Breast epithelium (tissue), 4 donors: ENCODE results near the gene CDH8. TPM values are rescaled to one million over a fixed set of nuclear protein-coding genes. Genes with fewer than 3 reads are reported as not detected.

Experiments used
- DNase-seq, 2 donors: peaks; one replicate each; pipeline ENCODE4 v3.0.0-alpha.2; 2019; ENCODE audit warnings: low spot score in 2 of 2
- H3K27ac ChIP-seq, 2 donors: fragments of 200-600 bp; sonication (generic) in 1 of 2; one replicate each; pipeline ENCODE4 v1.5.1; 2016 to 2019; ENCODE audit warnings: mild to moderate bottlenecking in 1 of 2
- H3K27me3 ChIP-seq, 2 donors: fragments of 200-600 bp; sonication (generic) in 1 of 2; one replicate each; pipeline versions ENCODE4 v1.5.1 to v1.6.0; 2017 to 2019; ENCODE audit warnings: control low read depth in 1 of 2, mild to moderate bottlenecking in 1 of 2
- H3K36me3 ChIP-seq: fragments of 200-600 bp; one replicate; pipeline ENCODE4 v1.5.1; 2019
- H3K4me1 ChIP-seq, 2 donors: fragments of 200-600 bp; sonication (generic); one replicate each; pipeline ENCODE4 v1.5.1; 2016 to 2019; ENCODE audit warnings: control low read depth in 1 of 2
- H3K4me3 ChIP-seq, 3 donors: fragments of 200-600 bp; sonication (generic); 1 replicate in 2 of 3; 2 replicates in 1 of 3; pipeline ENCODE4 v1.5.1; 2016 to 2019; ENCODE audit warnings: mild to moderate bottlenecking in 3 of 3, moderate library complexity in 2 of 3
- H3K9me3 ChIP-seq, 2 donors: fragments of 200-600 bp; sonication (generic) in 1 of 2; one replicate each; pipeline ENCODE4 v1.5.1; 2016 to 2019; ENCODE audit warnings: control low read depth in 1 of 2
- POLR2A ChIP-seq: fragments of 450-650 bp; IDR thresholded peaks from one replicate; pipeline ENCODE4 v1.6.1; 2016; ENCODE audit warnings: antibody characterized with exemption, mild to moderate bottlenecking, moderate library complexity
- POLR2AphosphoS5 ChIP-seq, 3 donors: sonication (generic); formaldehyde crosslinking; IDR thresholded peaks; one replicate each; pipeline ENCODE4 v1.6.1; 2017; ENCODE audit warnings: antibody characterized with exemption in 3 of 3
- intact Hi-C: fragments of 100-400 bp; cut with DNase I; formaldehyde crosslinking; loops from one replicate; pipeline ENCODE4 v1.15.1; 2023; ENCODE audit warnings: low total_unique reads
- total RNA-seq, 3 donors: library from RNA; depleted of rRNA; stranded (reverse); fragments of >200 nt; gene quantifications; one replicate each; pipeline ENCODE4 v1.1.0, GENCODE V29; 2016
- TF ChIP-seq, protein P1 (sequence below), 3 donors: fragments of 450-650 bp; IDR thresholded peaks; one replicate each; pipeline ENCODE4 v1.5.1; 2016 to 2017; ENCODE audit warnings: antibody characterized with exemption in 3 of 3, mild to moderate bottlenecking in 3 of 3, moderate library complexity in 3 of 3

The CDH8 gene
- total RNA-seq, 3 donors from 2014 or later: under 0.01 to 0.15 TPM; not detected in 1

DNA sequence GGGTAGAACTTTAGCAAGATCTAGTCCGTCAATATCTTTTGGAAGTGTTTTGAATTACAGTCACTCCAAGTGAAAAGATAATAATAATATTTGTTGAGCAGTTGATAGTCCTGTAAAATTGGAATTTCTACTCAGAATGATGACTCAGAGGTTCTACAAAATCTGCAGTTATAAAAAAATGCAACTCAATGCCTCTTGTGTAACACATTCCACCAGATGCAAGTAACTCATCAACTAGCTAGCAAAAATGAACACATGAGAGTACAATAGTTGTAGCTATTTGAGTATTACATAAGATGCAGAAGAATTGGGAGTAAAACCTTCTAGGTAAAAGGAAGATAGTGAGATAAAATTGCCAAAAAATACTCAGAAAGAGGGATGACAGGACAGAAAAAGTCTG, 177.2 kb downstream of the CDH8 start:
- DNase-seq: no peak
- Histone ChIP-seq H3K4me1 (no peaks in the 10 kb centered on the region), H3K4me3 (no peak overlapping the region), H3K9me3 (no peaks in the 10 kb centered on the region), H3K27ac (no peak overlapping the region), H3K36me3 (no peaks in the 10 kb centered on the region), H3K27me3 (no peaks in the 10 kb centered on the region)
- TF ChIP-seq POLR2A (no peak), POLR2AphosphoS5 (IDR thresholded peaks at IDR 0.05) (no peak)
- TF ChIP-seq, protein P1, sequence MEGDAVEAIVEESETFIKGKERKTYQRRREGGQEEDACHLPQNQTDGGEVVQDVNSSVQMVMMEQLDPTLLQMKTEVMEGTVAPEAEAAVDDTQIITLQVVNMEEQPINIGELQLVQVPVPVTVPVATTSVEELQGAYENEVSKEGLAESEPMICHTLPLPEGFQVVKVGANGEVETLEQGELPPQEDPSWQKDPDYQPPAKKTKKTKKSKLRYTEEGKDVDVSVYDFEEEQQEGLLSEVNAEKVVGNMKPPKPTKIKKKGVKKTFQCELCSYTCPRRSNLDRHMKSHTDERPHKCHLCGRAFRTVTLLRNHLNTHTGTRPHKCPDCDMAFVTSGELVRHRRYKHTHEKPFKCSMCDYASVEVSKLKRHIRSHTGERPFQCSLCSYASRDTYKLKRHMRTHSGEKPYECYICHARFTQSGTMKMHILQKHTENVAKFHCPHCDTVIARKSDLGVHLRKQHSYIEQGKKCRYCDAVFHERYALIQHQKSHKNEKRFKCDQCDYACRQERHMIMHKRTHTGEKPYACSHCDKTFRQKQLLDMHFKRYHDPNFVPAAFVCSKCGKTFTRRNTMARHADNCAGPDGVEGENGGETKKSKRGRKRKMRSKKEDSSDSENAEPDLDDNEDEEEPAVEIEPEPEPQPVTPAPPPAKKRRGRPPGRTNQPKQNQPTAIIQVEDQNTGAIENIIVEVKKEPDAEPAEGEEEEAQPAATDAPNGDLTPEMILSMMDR (IDR thresholded peaks at IDR 0.05): no peak
- intact Hi-C loops: no loop called here

DNA sequence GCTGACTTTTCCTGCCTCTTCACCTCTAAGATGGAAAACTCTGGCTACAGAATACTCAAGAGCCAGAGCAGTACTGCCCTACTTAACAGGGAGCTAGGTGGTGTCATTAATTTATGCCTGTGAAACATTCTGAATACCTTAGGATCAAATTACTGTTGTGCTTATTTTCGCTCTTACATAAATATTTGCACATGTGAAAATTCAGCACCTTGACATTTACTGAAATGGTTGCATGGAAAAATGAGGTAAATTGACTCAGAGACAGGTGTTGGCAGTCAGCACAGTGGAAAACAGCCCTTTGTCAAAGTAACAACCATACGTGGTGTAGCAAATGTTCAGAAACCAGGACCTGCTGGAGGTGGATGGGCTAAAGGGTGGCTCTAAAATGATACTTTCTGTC, 193.6 kb downstream of the CDH8 start:
- Histone ChIP-seq H3K27me3 (no peaks in the 10 kb centered on the region), H3K4me1 (no peaks in the 10 kb centered on the region), H3K36me3 (no peaks in the 10 kb centered on the region), H3K27ac (no peak overlapping the region), H3K9me3 (no peaks in the 10 kb centered on the region), H3K4me3 (no peak overlapping the region)
- intact Hi-C loops: no loop called here
- TF ChIP-seq, protein P1 (IDR thresholded peaks at IDR 0.05): no peak
- no peak for TF ChIP-seq POLR2A
- no peak for TF ChIP-seq POLR2AphosphoS5 (IDR thresholded peaks at IDR 0.05)
- no peak for DNase-seq

DNA sequence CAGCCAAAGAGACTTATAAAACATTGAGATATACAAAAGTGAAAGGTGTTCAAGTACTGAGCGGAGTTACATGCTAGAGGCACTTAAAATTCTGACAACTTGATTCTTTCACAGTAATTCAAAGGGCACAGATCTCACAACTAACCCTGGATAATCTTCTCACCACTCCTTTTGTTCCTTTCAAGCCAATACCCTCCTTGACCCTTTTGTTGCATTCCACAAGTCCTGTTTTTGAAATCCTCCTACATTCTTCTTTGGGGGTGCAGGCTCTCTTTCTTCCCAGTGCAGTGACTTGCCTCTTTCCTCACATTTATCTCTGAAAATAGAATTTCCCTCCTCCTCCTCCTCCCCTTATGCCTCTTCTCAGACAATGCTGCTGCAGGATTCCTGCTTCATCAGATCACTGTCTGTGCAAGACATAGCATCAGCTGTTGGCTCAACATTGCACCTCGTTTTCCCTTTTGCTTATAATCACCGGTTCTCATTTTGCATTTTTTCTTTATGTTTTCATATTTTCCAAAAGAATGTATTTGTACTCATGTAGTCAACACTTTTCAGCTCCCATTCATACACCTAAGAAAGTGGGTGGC, 199.3 kb downstream of the CDH8 start:
- intact Hi-C loops: no loop called here
- Histone ChIP-seq H3K4me3 (no peak overlapping the region), H3K9me3 (no peaks in the 10 kb centered on the region), H3K36me3 (no peaks in the 10 kb centered on the region), H3K27ac (no peak overlapping the region), H3K4me1 (no peaks in the 10 kb centered on the region), H3K27me3 (no peaks in the 10 kb centered on the region)
- TF ChIP-seq, protein P1 (IDR thresholded peaks at IDR 0.05): no peak
- no peak for TF ChIP-seq POLR2A
- TF ChIP-seq POLR2AphosphoS5 (IDR thresholded peaks at IDR 0.05): no peak
- DNase-seq: no peak

DNA sequence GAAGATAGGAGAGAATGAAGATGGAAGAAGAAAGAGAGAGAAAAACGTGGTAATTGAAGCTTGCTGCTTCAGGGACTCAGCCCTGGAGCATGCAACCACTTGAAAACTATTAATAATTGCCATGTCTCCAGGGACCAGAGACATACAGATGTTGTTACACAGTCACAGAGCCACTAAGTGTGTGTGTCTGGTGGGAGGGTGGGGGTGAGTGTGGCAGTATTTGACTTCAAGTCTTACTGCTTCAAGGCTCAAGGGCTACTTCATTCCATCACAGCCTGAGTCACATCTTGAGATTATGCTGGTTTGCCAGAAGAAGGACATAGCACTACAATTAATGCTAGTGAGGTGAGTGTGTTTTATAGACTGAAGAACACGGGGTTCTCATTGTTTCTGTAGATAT, 202.2 kb downstream of the CDH8 start:
- H3K36me3 ChIP-seq: no peaks in the 10 kb centered on the region
- no peak overlapping the region for H3K27ac ChIP-seq
- no peak overlapping the region for H3K4me3 ChIP-seq
- intact Hi-C loops: no loop called here
- no peaks in the 10 kb centered on the region for H3K27me3 ChIP-seq
- no peaks in the 10 kb centered on the region for H3K4me1 ChIP-seq
- no peak for DNase-seq
- H3K9me3 ChIP-seq: no peaks in the 10 kb centered on the region
- TF ChIP-seq, protein P1 (IDR thresholded peaks at IDR 0.05): no peak
- TF ChIP-seq POLR2A (no peak), POLR2AphosphoS5 (IDR thresholded peaks at IDR 0.05) (no peak)

DNA sequence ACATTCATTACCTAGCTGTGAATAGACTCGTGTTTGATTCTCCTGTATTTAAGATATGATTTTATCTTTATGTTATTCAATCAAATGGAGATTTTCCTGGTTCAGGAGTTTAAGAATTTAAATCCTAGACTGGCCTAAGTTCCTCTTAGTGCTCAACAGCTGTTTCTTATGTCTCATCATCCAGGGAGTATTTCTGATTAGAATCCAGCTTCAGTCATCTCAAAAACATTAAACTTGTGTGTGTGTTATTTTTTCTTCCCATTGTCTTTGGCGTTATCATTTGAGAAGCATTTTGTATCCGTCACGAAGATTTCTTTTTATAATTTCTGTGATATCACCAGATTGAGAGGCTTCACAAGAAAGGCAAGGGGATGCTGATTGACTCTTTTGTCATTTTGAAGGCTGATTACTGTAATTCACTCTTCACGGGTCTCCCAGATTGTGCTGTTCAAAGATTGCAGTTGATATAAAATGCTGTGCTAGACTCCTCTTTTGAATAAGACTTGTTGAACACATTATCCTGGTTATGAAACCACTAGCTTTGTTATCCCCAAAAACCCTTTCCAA, 204.8 kb downstream of the CDH8 start:
- intact Hi-C loops: no loop called here
- TF ChIP-seq, protein P1 (IDR thresholded peaks at IDR 0.05): no peak
- TF ChIP-seq POLR2AphosphoS5 (IDR thresholded peaks at IDR 0.05) (no peak), POLR2A (no peak)
- Histone ChIP-seq H3K4me3 (no peak overlapping the region), H3K27me3 (no peaks in the 10 kb centered on the region), H3K36me3 (no peaks in the 10 kb centered on the region), H3K9me3 (no peaks in the 10 kb centered on the region), H3K27ac (no peak overlapping the region), H3K4me1 (no peaks in the 10 kb centered on the region)
- DNase-seq: no peak
